GM12878 (cell line): Measurements from ENCODE around the gene PERM1. TPM values are rescaled to one million over a fixed set of nuclear protein-coding genes. Genes with fewer than 3 reads are reported as not detected.

ENCODE experiments used
- ATAC-seq: fragments of 200-7000 bp; cut with Tn5 transposase; 3 replicates; pipeline ENCODE4 v1.9.1; 2020; ENCODE audit warnings: mild to moderate bottlenecking, moderate library complexity
- BruUV-seq: library from RNA; stranded (reverse); fragments of 400-500 nt; replicated peaks from 2 replicates; lab custom pipeline; 2021; lab: Mats Ljungman, UMichigan
- CTCF ChIA-PET: fragments of 300-600 bp; sonication (Branson Sonifier 250); formaldehyde crosslinking; extraction: SDS; loops from one replicate; lab custom pipeline; 2021; ENCODE audit warnings: inconsistent platforms; lab: Yijun Ruan, JAX
- POLR2A ChIA-PET: fragments of 350-600 bp; formaldehyde crosslinking; extraction: SDS; loops from one replicate; lab custom pipeline; 2021; ENCODE audit warnings: inconsistent platforms; lab: Charles Lee
- RAD21 ChIA-PET: fragments of 300-600 bp; sonication (Branson Sonifier 250); formaldehyde crosslinking; loops from one replicate; lab custom pipeline; 2023; ENCODE audit warnings: antibody characterized with exemption; ENCODE audit not compliant: unreplicated experiment; lab: Charles Lee
- SMC1A ChIA-PET: fragments of 300-600 bp; sonication (Branson Sonifier 250); formaldehyde crosslinking; loops from one replicate; lab custom pipeline; 2023; ENCODE audit not compliant: unreplicated experiment, uncharacterized antibody; lab: Charles Lee
- DNase-seq: peaks from one replicate; pipeline ENCODE4 v3.0.0-alpha.2; 2011; ENCODE audit warnings: low read depth, low spot score
- FAIRE-seq: peaks from 3 replicates; lab custom pipeline; 2011; peaks lifted over from hg19 to GRCh38; lab: Jason Lieb, UNC
- H2AFZ ChIP-seq: 2 replicates; pipeline ENCODE4 v1.6.0; 2011; ENCODE audit warnings: low read depth, low read length, control low read depth; ENCODE audit not compliant: control insufficient read depth
- H3K27ac ChIP-seq: 2 replicates; pipeline ENCODE4 v1.5.1; 2011; ENCODE audit warnings: control low read depth; ENCODE audit not compliant: control insufficient read depth, insufficient read depth
- H3K27me3 ChIP-seq, 2 experiments: replicated peaks in 1 of 2; 2 replicates each; pipeline versions ENCODE4 v1.6.0 to v1.6.1; 2011; ENCODE audit warnings: low read length in 1 of 2; ENCODE audit not compliant: control insufficient read depth in 2 of 2, insufficient read depth in 2 of 2
- H3K36me3 ChIP-seq, 2 experiments: 2 replicates each; pipeline ENCODE4 v1.5.1; 2011; ENCODE audit warnings: low read length in 1 of 2; ENCODE audit not compliant: control insufficient read depth in 2 of 2, insufficient read depth in 2 of 2
- H3K4me1 ChIP-seq: 2 replicates; pipeline ENCODE4 v1.6.1; 2011; ENCODE audit warnings: mild to moderate bottlenecking, low read length, moderate library complexity, mixed read lengths; ENCODE audit not compliant: control insufficient read depth, insufficient read depth
- H3K4me2 ChIP-seq: 2 replicates; pipeline ENCODE4 v1.6.0; 2011; ENCODE audit warnings: control low read depth; ENCODE audit not compliant: control insufficient read depth, insufficient read depth
- H3K4me3 ChIP-seq: fragments of 200-600 bp; sonication (generic); 2 replicates; pipeline ENCODE4 v1.5.1; 2016
- H3K79me2 ChIP-seq: 2 replicates; pipeline ENCODE4 v1.6.0; 2011; ENCODE audit warnings: low read length; ENCODE audit not compliant: control insufficient read depth, insufficient read depth
- H3K9ac ChIP-seq: 2 replicates; pipeline ENCODE4 v1.8.0; 2011; ENCODE audit warnings: low read length, control low read depth, mixed read lengths; ENCODE audit not compliant: control insufficient read depth, insufficient read depth
- H3K9me3 ChIP-seq: replicated peaks from 3 replicates; pipeline ENCODE4 v1.5.1; 2011; ENCODE audit warnings: mild to moderate bottlenecking, low read length; ENCODE audit not compliant: control insufficient read depth, insufficient read depth
- H4K20me1 ChIP-seq: 2 replicates; pipeline ENCODE4 v1.6.0; 2011; ENCODE audit not compliant: control insufficient read depth, insufficient read depth
- CREM ChIP-seq: IDR thresholded peaks from 2 replicates; pipeline ENCODE4 v1.6.1; 2014; ENCODE audit warnings: antibody characterized with exemption, low read depth
- GATAD2B ChIP-seq: fragments of 450-650 bp; conservative IDR thresholded peaks from 2 replicates; pipeline ENCODE4 v1.6.1; 2017; ENCODE audit warnings: low read depth, mild to moderate bottlenecking, moderate library complexity
- HDAC6 ChIP-seq: fragments of 200-600 bp; sonication (generic); IDR thresholded peaks from one replicate; pipeline ENCODE4 v1.8.0; 2017; ENCODE audit warnings: antibody characterized with exemption; ENCODE audit not compliant: unreplicated experiment
- KDM1A ChIP-seq: fragments of 200-600 bp; sonication (generic); IDR thresholded peaks from 2 replicates; pipeline ENCODE4 v1.6.1; 2016; ENCODE audit warnings: borderline replicate concordance
- NFYA ChIP-seq: IDR thresholded peaks from 2 replicates; pipeline ENCODE4 v1.6.1; 2011; ENCODE audit warnings: low read depth, mild to moderate bottlenecking, low read length, improper control_type of control experiment, borderline replicate concordance
- RAD21 ChIP-seq: IDR thresholded peaks from 2 replicates; pipeline ENCODE4 v1.6.1; 2011; ENCODE audit warnings: mild to moderate bottlenecking, low read depth, low read length, moderate library complexity; ENCODE audit not compliant: insufficient read depth
- RCOR1 ChIP-seq: conservative IDR thresholded peaks from 2 replicates; pipeline ENCODE4 v1.6.1; 2012; ENCODE audit warnings: low read depth, low read length, improper control_type of control experiment
- SIN3A ChIP-seq: IDR thresholded peaks from 2 replicates; pipeline ENCODE4 v1.6.1; 2012; ENCODE audit warnings: low read depth, low read length, improper control_type of control experiment
- ZBED1 ChIP-seq: IDR thresholded peaks from 2 replicates; pipeline ENCODE4 v1.6.1; 2016; ENCODE audit warnings: borderline replicate concordance
- WGBS: methylation state at CpG from one replicate; pipeline ENCODE4 v1.1.6; 2016; ENCODE audit warnings: low lambda C conversion rate; ENCODE audit not compliant: insufficient replicate concordance, insufficient coverage; ENCODE audit errors: missing lambda C conversion rate; 5-methylcytosine and 5-hydroxymethylcytosine counted together
- in situ Hi-C: fragments of 300-500 bp; cut with MboI; formaldehyde crosslinking; loops from 9 replicates; pipeline ENCODE4 v1.14.3; 2018; ENCODE audit warnings: mixed read lengths
- intact Hi-C: fragments of 100-400 bp; cut with micrococcal nuclease; formaldehyde crosslinking; loops from one replicate; pipeline ENCODE4 v1.14.2; 2022; ENCODE audit not compliant: unreplicated experiment
- polyA plus RNA-seq, 11 experiments: library from polyadenylated mRNA; depleted of rRNA in 4 of 11; unstranded in 6 of 11; stranded (reverse) in 5 of 11; fragments of >200 nt; fragmentation: Nextera tagmentation in 4 of 11; fragmentation: Illumina TruSeq in 1 of 11; extraction: Ambion mirVana in 4 of 11; extraction: Trizol in 1 of 11; gene quantifications; 1 replicate in 1 of 11; 2 replicates in 10 of 11; pipeline versions ENCODE4 v1.2.1 to v1.2.3, GENCODE V29; 2011 to 2016; ENCODE audit warnings: inconsistent platforms in 2 of 11, missing spikeins in 2 of 11, low read depth in 1 of 11
- total RNA-seq, 4 experiments: library from RNA; depleted of rRNA in 3 of 4; stranded (reverse); fragments of >200 nt in 3 of 4; fragmentation: Illumina TruSeq in 1 of 4; extraction: Trizol in 1 of 4; gene quantifications; 2 replicates each; pipeline versions ENCODE4 v1.2.1 to v1.2.3, GENCODE V29; 2013 to 2021
- TF ChIP-seq, protein P1 (sequence below): fragments of 450-650 bp; IDR thresholded peaks from 2 replicates; pipeline ENCODE4 v1.6.1; 2016; ENCODE audit warnings: mild to moderate bottlenecking, moderate library complexity, borderline replicate concordance
- TF ChIP-seq, protein P2 (sequence below): IDR thresholded peaks from 2 replicates; pipeline ENCODE4 v1.6.1; 2011; ENCODE audit warnings: low read depth, mild to moderate bottlenecking, low read length, moderate library complexity, borderline replicate concordance; ENCODE audit errors: extremely low read depth

Gene PERM1
- total and polyA plus RNA-seq, 10 of the 15 experiments (the other 5 are each of a cell fraction or from before 2014, with no cell fraction given) = not detected

DNA sequence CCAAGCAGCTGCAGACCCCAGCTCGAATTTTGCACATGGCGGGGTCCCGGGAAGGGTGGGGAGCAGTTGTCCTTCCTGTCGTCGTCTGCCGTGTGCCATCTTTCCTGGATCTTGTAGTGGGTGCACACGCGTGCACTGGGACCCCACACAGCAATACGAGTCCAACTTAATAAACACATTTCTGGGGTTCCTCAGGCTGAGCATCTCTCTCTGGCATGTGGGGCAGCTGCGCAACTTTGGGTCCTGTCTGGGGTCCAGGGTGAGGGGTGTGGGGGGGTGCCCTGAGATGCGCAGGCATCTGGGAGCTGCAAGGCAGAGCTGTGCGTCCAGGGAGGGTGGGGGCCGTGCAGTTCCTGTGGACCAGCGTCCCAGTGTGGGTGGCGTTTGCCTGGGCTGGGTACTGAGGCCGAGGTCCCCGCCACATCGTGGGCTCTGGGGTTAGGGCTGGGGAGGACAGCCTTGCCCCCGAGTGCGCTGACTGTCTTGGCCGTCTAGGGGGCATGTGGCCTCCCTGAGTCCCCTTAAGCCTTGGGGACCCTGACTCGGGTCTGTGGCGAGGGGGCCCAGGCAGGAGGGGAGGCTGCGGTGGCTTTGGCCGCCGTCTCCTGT, 16.3 kb downstream of the PERM1 start:
- BruUV-seq = no TSS peak
- Histone ChIP-seq H2AFZ (no peak overlapping the region), H3K27me3 (no peaks in the 10 kb centered on the region), H3K4me1 (peaks cover 15% of the 10 kb centered on the region), H4K20me1 (no peaks in the 10 kb centered on the region), H3K4me3 (no peak overlapping the region), H3K36me3 (no peaks in the 10 kb centered on the region; a peak in 1 of 4 replicates), H3K27ac (no peak overlapping the region), H3K4me2 (no peak overlapping the region; the same call in 1 of the 2 replicates), H3K79me2 (no peaks in the 10 kb centered on the region; the same call in 1 of the 2 replicates), H3K9me3 (no peaks in the 10 kb centered on the region), H3K9ac (no peak overlapping the region)
- ChIA-PET SMC1A (no interaction called here), CTCF (no interaction called here), RAD21 (interaction anchor here (0.6 kb wide), 1 partner anchor 61 kb away, joined by 3 read pairs; no protein-coding TSS in a partner anchor), POLR2A (no interaction called here)
- in situ Hi-C loops = no loop called here
- 66% methylated on average over 26 of the region's 26 CpGs for WGBS
- DNase-seq = no peak
- ATAC-seq = no peak
- TF ChIP-seq HDAC6 (no peak), RAD21 (no peak), RCOR1 (no peak), GATAD2B (no peak), CREM (no peak)
- FAIRE-seq = no peak
- intact Hi-C loops = no loop called here

DNA sequence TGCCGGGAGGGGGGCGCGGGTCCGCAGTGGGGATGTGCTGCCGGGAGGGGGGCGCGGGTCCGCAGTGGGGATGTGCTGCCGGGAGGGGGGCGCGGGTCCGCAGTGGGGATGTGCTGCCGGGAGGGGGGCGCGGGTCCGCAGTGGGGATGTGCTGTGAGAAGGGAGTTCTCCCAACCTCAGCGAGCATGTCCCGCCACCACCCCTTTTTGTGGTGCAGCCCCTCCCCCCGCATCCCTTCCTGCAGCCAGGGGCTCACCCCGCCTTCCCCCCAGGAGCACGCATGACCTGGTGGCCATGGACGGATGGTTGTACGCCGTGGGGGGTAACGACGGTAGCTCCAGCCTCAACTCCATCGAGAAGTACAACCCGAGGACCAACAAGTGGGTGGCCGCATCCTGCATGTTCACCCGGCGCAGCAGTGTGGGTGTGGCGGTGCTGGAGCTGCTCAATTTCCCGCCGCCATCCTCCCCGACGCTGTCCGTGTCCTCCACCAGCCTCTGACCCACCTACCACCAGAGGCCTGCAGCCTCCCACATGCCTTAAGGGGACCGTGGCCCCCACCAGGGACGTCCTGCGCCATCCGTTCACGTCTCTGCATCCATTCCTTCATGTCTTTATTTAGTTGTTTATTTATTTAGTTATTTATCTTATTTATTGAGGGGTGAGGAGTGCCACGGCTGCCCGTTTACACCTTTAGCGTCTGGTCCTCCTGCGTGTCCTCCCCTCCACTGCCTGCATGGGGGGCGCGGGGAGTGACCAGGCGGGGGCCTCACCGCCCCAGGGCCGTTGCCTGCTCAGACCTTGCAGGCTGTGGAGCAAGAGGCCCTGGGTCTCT, 17.0 kb downstream of the PERM1 start:
- 96% methylated on average over 34 of the region's 51 CpGs for WGBS
- no peak overlapping the region for H3K9ac ChIP-seq
- in situ Hi-C loops (no loop called here), intact Hi-C loops (no loop called here)
- H3K4me2 ChIP-seq = no peak overlapping the region
- H4K20me1 ChIP-seq = no peaks in the 10 kb centered on the region
- ChIA-PET POLR2A (no interaction called here), CTCF (no interaction called here), SMC1A (no interaction called here), RAD21 (interaction anchor here (0.6 kb wide), 1 partner anchor 60 kb away, joined by 3 read pairs; no protein-coding TSS in a partner anchor)
- ATAC-seq (no peak), DNase-seq (no peak), FAIRE-seq (no peak)
- no peak overlapping the region for H3K27ac ChIP-seq
- BruUV-seq = TSS peak; percentile 45
- H3K27me3 ChIP-seq = no peaks in the 10 kb centered on the region
- no peak overlapping the region for H3K4me3 ChIP-seq
- no peak overlapping the region for H2AFZ ChIP-seq
- H3K79me2 ChIP-seq = no peaks in the 10 kb centered on the region; the same call in 1 of the 2 replicates
- H3K4me1 ChIP-seq = peaks cover 15% of the 10 kb centered on the region
- no peaks in the 10 kb centered on the region for H3K9me3 ChIP-seq
- H3K36me3 ChIP-seq = no peaks in the 10 kb centered on the region; a peak in 1 of 4 replicates
- TF ChIP-seq, protein P1, sequence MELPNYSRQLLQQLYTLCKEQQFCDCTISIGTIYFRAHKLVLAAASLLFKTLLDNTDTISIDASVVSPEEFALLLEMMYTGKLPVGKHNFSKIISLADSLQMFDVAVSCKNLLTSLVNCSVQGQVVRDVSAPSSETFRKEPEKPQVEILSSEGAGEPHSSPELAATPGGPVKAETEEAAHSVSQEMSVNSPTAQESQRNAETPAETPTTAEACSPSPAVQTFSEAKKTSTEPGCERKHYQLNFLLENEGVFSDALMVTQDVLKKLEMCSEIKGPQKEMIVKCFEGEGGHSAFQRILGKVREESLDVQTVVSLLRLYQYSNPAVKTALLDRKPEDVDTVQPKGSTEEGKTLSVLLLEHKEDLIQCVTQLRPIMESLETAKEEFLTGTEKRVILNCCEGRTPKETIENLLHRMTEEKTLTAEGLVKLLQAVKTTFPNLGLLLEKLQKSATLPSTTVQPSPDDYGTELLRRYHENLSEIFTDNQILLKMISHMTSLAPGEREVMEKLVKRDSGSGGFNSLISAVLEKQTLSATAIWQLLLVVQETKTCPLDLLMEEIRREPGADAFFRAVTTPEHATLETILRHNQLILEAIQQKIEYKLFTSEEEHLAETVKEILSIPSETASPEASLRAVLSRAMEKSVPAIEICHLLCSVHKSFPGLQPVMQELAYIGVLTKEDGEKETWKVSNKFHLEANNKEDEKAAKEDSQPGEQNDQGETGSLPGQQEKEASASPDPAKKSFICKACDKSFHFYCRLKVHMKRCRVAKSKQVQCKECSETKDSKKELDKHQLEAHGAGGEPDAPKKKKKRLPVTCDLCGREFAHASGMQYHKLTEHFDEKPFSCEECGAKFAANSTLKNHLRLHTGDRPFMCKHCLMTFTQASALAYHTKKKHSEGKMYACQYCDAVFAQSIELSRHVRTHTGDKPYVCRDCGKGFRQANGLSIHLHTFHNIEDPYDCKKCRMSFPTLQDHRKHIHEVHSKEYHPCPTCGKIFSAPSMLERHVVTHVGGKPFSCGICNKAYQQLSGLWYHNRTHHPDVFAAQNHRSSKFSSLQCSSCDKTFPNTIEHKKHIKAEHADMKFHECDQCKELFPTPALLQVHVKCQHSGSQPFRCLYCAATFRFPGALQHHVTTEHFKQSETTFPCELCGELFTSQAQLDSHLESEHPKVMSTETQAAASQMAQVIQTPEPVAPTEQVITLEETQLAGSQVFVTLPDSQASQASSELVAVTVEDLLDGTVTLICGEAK = no peak
- TF ChIP-seq, protein P2, sequence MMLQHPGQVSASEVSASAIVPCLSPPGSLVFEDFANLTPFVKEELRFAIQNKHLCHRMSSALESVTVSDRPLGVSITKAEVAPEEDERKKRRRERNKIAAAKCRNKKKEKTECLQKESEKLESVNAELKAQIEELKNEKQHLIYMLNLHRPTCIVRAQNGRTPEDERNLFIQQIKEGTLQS = no peak
- TF ChIP-seq RCOR1 = no peak
- TF ChIP-seq KDM1A = no peak
- TF ChIP-seq ZBED1 = no peak
- no peak for TF ChIP-seq NFYA
- TF ChIP-seq SIN3A = no peak
